K562 (cell line): ENCODE data around the gene CBX3. TPM values are rescaled to one million over a fixed set of nuclear protein-coding genes. Genes with fewer than 3 reads are reported as not detected.
A peak's percentile ranks its signal among the peaks of the same experiment; 100 is the strongest.

ENCODE experiments used
- AFF1 ChIP-seq, 2 experiments: fragments of 450-650 bp; IDR thresholded peaks; 2 replicates each; pipeline ENCODE4 v1.6.1; 2018; ENCODE audit warnings: mild to moderate bottlenecking in 2 of 2, low read depth in 1 of 2; ENCODE audit not compliant: partially characterized antibody in 2 of 2
- ATF7 ChIP-seq: fragments of 450-650 bp; IDR thresholded peaks from 2 replicates; pipeline ENCODE4 v1.7.1; 2014; ENCODE audit warnings: mild to moderate bottlenecking, moderate library complexity
- BCOR ChIP-seq: fragments of 450-650 bp; IDR thresholded peaks from 2 replicates; pipeline ENCODE4 v1.6.1; 2016
- CBFA2T2 ChIP-seq: fragments of 450-650 bp; conservative IDR thresholded peaks from 2 replicates; pipeline ENCODE4 v1.6.1; 2017; ENCODE audit warnings: mild to moderate bottlenecking
- CC2D1A ChIP-seq: fragments of 450-650 bp; IDR thresholded peaks from 2 replicates; pipeline ENCODE4 v1.6.1; 2017; ENCODE audit warnings: mild to moderate bottlenecking
- FOSL1 ChIP-seq: fragments of 200-800 bp; sonication (Bioruptor generic); conservative IDR thresholded peaks from 2 replicates; pipeline ENCODE4 v1.6.1; 2016; ENCODE audit warnings: missing genetic modification characterization, missing compliant biosample characterization
- GTF2E2 ChIP-seq: fragments of 200-800 bp; sonication (Bioruptor generic); IDR thresholded peaks from 2 replicates; pipeline ENCODE4 v1.6.1; 2016; ENCODE audit warnings: missing genetic modification characterization, missing compliant biosample characterization
- HNRNPLL ChIP-seq: fragments of 200-400 bp; formaldehyde crosslinking; IDR thresholded peaks from 2 replicates; pipeline ENCODE4 v1.6.1; 2017; ENCODE audit warnings: low read length, low read depth, mild to moderate bottlenecking; ENCODE audit not compliant: poor library complexity, severe bottlenecking
- ILK ChIP-seq: fragments of 450-650 bp; IDR thresholded peaks from 2 replicates; pipeline ENCODE4 v1.6.1; 2016; ENCODE audit warnings: missing genetic modification characterization, low read depth, mild to moderate bottlenecking, missing compliant biosample characterization, moderate library complexity, borderline replicate concordance
- IRF9 ChIP-seq: fragments of 450-650 bp; IDR thresholded peaks from 2 replicates; pipeline ENCODE4 v1.6.1; 2016; ENCODE audit warnings: missing biosample characterization, missing genetic modification characterization
- MCM5 ChIP-seq: fragments of 450-650 bp; IDR thresholded peaks from 2 replicates; pipeline ENCODE4 v1.6.1; 2016; ENCODE audit warnings: low read depth
- MLX ChIP-seq, 2 experiments: fragments of 450-650 bp in 1 of 2; sonication (generic) in 1 of 2; formaldehyde crosslinking; conservative IDR thresholded peaks; 2 replicates each; pipeline versions ENCODE4 v1.4.0 to v1.8.1; 2020 to 2022; ENCODE audit warnings: mild to moderate bottlenecking in 1 of 2, missing genetic modification reagents in 1 of 2
- PTTG1 ChIP-seq: fragments of 450-650 bp; IDR thresholded peaks from 2 replicates; pipeline ENCODE4 v1.6.1; 2016; ENCODE audit warnings: low read depth, mild to moderate bottlenecking, missing genetic modification characterization, missing compliant biosample characterization
- SRSF1 ChIP-seq: fragments of 200-400 bp; formaldehyde crosslinking; IDR thresholded peaks from 2 replicates; pipeline ENCODE4 v1.6.1; 2017; ENCODE audit warnings: mild to moderate bottlenecking, low read depth, low read length, moderate library complexity
- SRSF3 ChIP-seq: fragments of 200-400 bp; formaldehyde crosslinking; IDR thresholded peaks from 2 replicates; pipeline ENCODE4 v1.6.1; 2016; ENCODE audit warnings: mild to moderate bottlenecking, low read length, moderate library complexity; ENCODE audit not compliant: insufficient read depth
- STAT5A ChIP-seq: IDR thresholded peaks from 2 replicates; pipeline ENCODE4 v1.6.1; 2012; ENCODE audit warnings: low read length, inconsistent platforms, borderline replicate concordance
- THRB ChIP-seq: fragments of 450-650 bp; formaldehyde crosslinking; conservative IDR thresholded peaks from 2 replicates; pipeline ENCODE4 v1.4.0; 2022; ENCODE audit warnings: mild to moderate bottlenecking, missing genetic modification characterization
- TOE1 ChIP-seq, 2 experiments: fragments of 450-650 bp in 1 of 2; sonication (generic) in 1 of 2; formaldehyde crosslinking in 1 of 2; IDR thresholded peaks; 2 replicates each; pipeline versions ENCODE4 v1.7.1 to v1.8.0; 2016 to 2022; ENCODE audit warnings: borderline replicate concordance in 2 of 2, mild to moderate bottlenecking in 2 of 2, antibody characterized with exemption in 1 of 2, inconsistent platforms in 1 of 2, low read depth in 1 of 2, missing genetic modification reagents in 1 of 2, moderate library complexity in 1 of 2
- ZNF316 ChIP-seq: fragments of 450-650 bp; IDR thresholded peaks from 2 replicates; pipeline ENCODE4 v1.6.1; 2016
- ZNF561 ChIP-seq: fragments of 450-650 bp; formaldehyde crosslinking; conservative IDR thresholded peaks from 2 replicates; pipeline ENCODE4 v1.4.0; 2020; ENCODE audit warnings: mild to moderate bottlenecking, moderate library complexity
- ZNF644 ChIP-seq: fragments of 200-800 bp; sonication (Bioruptor generic); IDR thresholded peaks from 2 replicates; pipeline ENCODE4 v1.6.1; 2016; ENCODE audit warnings: low read depth, missing genetic modification characterization, missing compliant biosample characterization
- polyA plus RNA-seq, 8 experiments: library from polyadenylated mRNA; depleted of rRNA in 4 of 8; stranded (reverse) in 5 of 8; unstranded in 3 of 8; fragments of >200 nt; fragmentation: Nextera tagmentation in 2 of 8; fragmentation: Illumina TruSeq in 1 of 8; extraction: Ambion mirVana in 2 of 8; extraction: Trizol in 1 of 8; gene quantifications; 2 replicates each; pipeline versions ENCODE4 v1.2.1 to v1.2.3, GENCODE V29; 2011 to 2014; ENCODE audit warnings: inconsistent platforms in 1 of 8, missing spikeins in 1 of 8
- total RNA-seq, 7 experiments: library from RNA; depleted of rRNA in 6 of 7; stranded (reverse); fragments of >200 nt in 6 of 7; fragmentation: Illumina TruSeq in 2 of 7; extraction: Trizol in 2 of 7; gene quantifications; 2 replicates each; pipeline versions ENCODE4 v1.2.1 to v1.2.3, GENCODE V29; 2011 to 2021; ENCODE audit warnings: low replicate concordance in 1 of 7

CBX3 gene
- total and polyA plus RNA-seq, 9 of the 15 experiments (the other 6 are each of a cell fraction or from before 2014, with no cell fraction given), result 198 to 413 (median 328) TPM

GRCh38 chr7:26233902-26234511, 32.5 kb downstream of the CBX3 start (continued):
- TF ChIP-seq TOE1 (IDR thresholded peaks at IDR 0.05; ENCODE audit: borderline replicate concordance) (peak; percentile 52; the same call in 1 of the 2 replicates), TOE1 (CRISPR knock-in tag; IDR thresholded peaks at IDR 0.05; ENCODE audit: borderline replicate concordance, low read depth) (no peak), HNRNPLL (no peak), ZNF316 (peak; percentile 98), ATF7 (peak; percentile 58), MCM5 (no peak), THRB (CRISPR knock-in tag) (no peak; the same call in 1 of the 2 replicates), BCOR (peak; percentile 57; the same call in 1 of the 2 replicates), ZNF561 (CRISPR knock-in tag) (no peak), AFF1 (IDR thresholded peaks at IDR 0.05; ENCODE audit: low read depth in 1 of 2, partially characterized antibody in 2 of 2) (peak in 1 of 2 experiments; percentile 46), CBFA2T2 (no peak; the same call in 1 of the 2 replicates), PTTG1 (peak; percentile 81), SRSF3 (no peak), STAT5A (no peak; the same call in 1 of the 2 replicates), IRF9 (peak; percentile 74), GTF2E2 (tag) (no peak), ZNF644 (tag) (peak; percentile 91), MLX (CRISPR knock-in tag; conservative IDR thresholded peaks at IDR 0.05) (no peak), ILK (no peak), FOSL1 (peak; percentile 61), CC2D1A (peak; percentile 59; the same call in 1 of the 2 replicates), SRSF1 (no peak)
